Stomach smooth muscle (tissue), 2 donors: Measurements from ENCODE around the gene GORASP2.

Experiments
- H3K27ac ChIP-seq: one replicate; pipeline ENCODE4 v1.7.0; 2013; ENCODE audit warnings: mild to moderate bottlenecking, low read length, inconsistent platforms
- H3K27me3 ChIP-seq, 2 donors: one replicate each; pipeline ENCODE4 v1.7.0; 2013; ENCODE audit warnings: low read length in 2 of 2; ENCODE audit not compliant: insufficient read depth in 2 of 2, control insufficient read depth in 1 of 2
- H3K36me3 ChIP-seq, 2 donors: one replicate each; pipeline ENCODE4 v1.7.0; 2013; ENCODE audit warnings: low read length in 2 of 2; ENCODE audit not compliant: control insufficient read depth in 2 of 2, insufficient read depth in 2 of 2
- H3K4me1 ChIP-seq: one replicate; pipeline ENCODE4 v1.7.0; 2013; ENCODE audit warnings: low read length; ENCODE audit not compliant: control insufficient read depth, insufficient read depth
- H3K4me3 ChIP-seq, 2 donors: one replicate each; pipeline ENCODE4 v1.7.0; 2013; ENCODE audit warnings: low read length in 2 of 2
- H3K9ac ChIP-seq, 2 donors: one replicate each; pipeline ENCODE4 v1.7.0; 2013; ENCODE audit warnings: low read length in 2 of 2, mild to moderate bottlenecking in 1 of 2
- H3K9me3 ChIP-seq, 2 donors: one replicate each; pipeline ENCODE4 v1.7.0; 2013; ENCODE audit warnings: low read length in 2 of 2; ENCODE audit not compliant: control insufficient read depth in 2 of 2
- donor health status: healthy.
- donor health status: Pancreatic carcinoma.

GORASP2 gene

DNA sequence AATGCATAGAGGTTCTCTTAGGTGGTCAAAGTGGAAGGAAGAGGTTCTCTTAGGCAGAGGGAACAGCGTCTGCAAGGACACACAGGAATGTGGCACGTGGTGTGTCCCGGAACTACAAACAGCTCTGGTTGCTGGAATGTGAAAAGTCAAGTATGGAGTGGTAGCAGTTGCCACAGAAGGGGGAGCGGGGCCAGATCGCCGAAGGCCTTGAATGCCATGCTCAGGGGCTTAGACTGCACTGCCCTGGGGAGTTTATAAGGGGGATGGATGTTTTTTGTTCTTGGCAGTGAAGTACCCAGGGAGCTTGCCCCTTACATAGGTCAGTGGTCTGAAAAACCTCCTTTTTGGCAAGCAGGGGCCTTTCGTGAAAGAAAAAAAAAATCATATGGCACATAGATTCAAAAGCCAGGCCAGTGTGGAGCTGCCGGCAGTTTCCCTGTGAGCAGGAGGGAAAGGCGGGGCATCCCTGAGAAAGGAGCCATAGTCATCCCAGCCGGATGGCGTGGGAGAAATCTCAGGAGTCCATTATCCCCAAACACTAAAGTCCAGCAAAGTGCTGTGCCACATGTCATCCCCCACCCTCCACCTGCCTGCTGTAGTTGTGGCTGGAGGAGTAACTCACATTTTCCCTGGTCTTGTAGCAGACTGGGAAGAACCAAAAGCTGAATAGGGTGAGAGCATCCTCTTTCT is 45.4 kb downstream of the GORASP2 start:
- Histone ChIP-seq H3K9me3 (no peaks in the 10 kb centered on the region), H3K27me3 (no peaks in the 10 kb centered on the region), H3K9ac (peak overlapping the region in 1 of 2 donors; percentile 86), H3K36me3 (no peaks in the 10 kb centered on the region), H3K4me1 (peaks cover 20% of the 10 kb centered on the region), H3K27ac (peak overlapping the region; percentile 64), H3K4me3 (peak overlapping the region; percentile 81 to 83)

DNA sequence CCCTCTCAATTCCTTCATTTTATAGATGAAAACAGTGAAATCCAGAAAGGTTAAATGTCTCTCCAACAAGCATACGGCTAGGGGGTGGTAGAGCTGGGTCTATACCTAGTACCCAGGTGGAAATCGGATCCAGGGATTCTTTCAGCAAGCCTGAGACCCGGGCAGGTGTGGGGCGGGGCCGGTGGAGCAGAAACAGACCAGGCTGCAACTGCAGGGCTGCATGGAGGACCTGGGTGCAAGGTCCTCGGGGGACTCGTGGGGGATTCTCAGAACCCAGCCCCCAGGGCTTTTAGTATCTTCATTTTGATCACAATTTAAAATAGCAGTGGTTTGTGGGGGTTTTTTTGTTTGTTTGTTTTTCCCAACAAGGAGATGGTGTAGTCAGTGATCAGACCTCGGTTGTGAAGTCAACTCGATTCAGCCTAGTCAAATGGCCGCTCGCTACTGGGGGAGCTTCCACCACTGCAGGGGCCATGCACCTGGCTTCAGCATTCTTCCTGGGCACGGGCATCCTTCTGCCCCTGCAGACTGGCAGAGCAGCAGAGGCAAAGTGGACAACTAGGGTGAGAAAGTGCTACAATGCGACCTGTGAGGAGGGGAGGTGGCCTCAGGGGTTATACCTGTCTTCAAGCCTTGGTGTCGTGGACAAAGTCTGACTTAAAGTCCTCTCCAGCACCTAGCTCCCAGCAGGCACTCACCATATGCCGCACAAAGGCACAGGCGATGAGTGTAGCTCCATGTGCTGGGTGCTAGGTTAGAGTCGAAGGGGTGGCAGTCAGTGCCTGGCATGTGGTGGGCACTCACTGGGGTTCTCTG is 46.3 kb downstream of the GORASP2 start:
- Histone ChIP-seq H3K9me3 (no peaks in the 10 kb centered on the region), H3K9ac (no peak overlapping the region), H3K4me1 (peaks cover 20% of the 10 kb centered on the region), H3K36me3 (no peaks in the 10 kb centered on the region), H3K4me3 (no peak overlapping the region), H3K27ac (no peak overlapping the region), H3K27me3 (no peaks in the 10 kb centered on the region)

DNA sequence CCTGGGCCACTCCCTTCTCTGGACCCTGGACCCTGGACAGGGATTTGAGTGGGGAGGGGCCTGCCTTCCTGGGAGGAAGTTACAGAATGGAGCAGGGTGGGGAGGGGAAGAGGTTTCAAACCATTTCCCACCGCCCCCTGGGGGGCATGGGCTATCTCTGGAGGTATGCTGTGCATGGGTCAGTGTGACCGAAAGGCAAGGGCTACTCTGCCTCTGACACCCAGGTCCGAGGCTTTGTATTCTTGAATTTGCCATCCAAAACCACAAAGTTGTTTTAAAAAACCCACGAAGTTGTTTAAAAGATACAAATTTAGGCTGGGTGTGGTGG is 46.9 kb downstream of the GORASP2 start:
- Histone ChIP-seq H3K4me3 (no peak overlapping the region), H3K4me1 (peaks cover 20% of the 10 kb centered on the region), H3K36me3 (no peaks in the 10 kb centered on the region), H3K9me3 (no peaks in the 10 kb centered on the region), H3K27me3 (no peaks in the 10 kb centered on the region), H3K9ac (no peak overlapping the region), H3K27ac (no peak overlapping the region)

DNA sequence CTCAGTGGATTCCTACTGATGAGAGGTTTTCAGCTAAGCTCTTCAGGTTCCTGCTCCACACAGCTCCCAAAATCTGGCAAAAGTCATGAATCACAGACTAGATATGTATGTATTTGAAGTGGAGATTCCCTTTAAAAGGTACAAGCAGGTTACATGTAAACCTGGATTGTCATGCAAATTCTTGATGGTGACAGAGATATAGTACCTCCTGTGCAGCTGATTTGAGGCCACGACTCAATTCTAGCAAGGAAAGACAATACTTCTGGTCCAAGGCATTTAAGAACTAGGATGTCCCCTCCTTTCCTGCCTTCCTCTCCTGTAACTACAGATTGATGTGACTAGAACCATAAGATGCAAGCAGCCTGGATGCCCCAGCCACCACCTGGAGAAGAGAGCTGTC is 55.0 kb downstream of the GORASP2 start:
- no peak overlapping the region for H3K27ac ChIP-seq
- H3K36me3 ChIP-seq, result peaks cover 0 to 8% of the 10 kb centered on the region in 2 donors
- H3K4me1 ChIP-seq, result no peaks in the 10 kb centered on the region
- no peaks in the 10 kb centered on the region for H3K9me3 ChIP-seq
- no peak overlapping the region for H3K9ac ChIP-seq
- no peak overlapping the region for H3K4me3 ChIP-seq
- H3K27me3 ChIP-seq, result no peaks in the 10 kb centered on the region

DNA sequence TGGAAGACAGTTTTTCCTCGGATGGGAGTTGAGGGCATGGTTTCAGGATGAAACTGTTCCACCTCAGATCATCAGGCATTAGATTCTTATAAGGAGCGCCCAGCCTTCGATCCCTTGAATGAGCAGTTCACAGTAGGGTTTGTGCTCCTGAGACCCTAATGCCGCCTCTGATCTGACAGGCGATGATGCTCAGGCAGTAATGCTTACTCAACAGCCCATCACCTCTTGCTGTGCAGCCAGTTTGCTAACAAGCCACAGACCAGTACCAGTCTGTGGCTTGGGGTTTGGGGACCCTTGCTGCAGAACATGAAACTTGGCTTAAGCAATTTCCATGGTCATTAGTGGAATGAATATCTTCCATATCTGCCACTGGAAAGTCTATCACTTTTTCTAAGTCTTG is 56.4 kb downstream of the GORASP2 start:
- no peak overlapping the region for H3K27ac ChIP-seq
- no peaks in the 10 kb centered on the region for H3K4me1 ChIP-seq
- H3K9ac ChIP-seq, result no peak overlapping the region
- peaks cover 0 to 8% of the 10 kb centered on the region in 2 donors for H3K36me3 ChIP-seq
- H3K4me3 ChIP-seq, result no peak overlapping the region
- no peaks in the 10 kb centered on the region for H3K9me3 ChIP-seq
- H3K27me3 ChIP-seq, result no peaks in the 10 kb centered on the region

DNA sequence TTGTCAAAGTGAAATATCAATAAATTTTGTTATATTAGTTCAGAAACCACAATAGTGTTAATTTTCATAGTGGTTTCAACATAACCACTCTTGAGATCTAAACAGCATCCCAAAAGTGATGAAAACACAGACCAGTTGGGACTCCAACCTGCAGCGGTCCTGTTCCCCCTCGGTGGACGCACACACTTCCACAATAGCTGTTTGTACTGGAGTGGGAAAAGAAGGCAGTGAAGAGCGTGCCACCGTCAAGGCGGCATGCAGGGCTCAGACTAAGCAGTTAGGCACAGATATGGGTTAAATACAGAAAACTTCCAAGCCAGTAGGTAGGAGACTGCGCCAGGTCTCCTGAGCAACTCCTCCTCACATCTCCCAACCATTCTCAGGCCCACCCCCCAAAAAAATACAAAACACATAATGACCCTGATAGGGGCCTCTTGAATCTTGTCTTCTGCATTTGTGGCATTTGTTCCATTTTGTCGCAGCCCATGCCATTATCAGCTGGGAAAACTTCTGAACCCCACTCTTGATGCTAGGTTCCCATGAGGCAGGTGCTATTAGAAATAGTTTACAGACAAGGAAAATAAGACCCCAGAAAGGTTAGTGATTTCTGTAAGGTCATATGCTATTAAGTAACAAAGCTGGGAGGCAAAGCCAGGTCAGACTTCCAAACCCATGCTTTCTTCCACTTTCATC is 57.7 kb downstream of the GORASP2 start:
- H3K36me3 ChIP-seq, result peaks cover under 1 to 10% of the 10 kb centered on the region in 2 donors
- H3K9ac ChIP-seq, result no peak overlapping the region
- no peaks in the 10 kb centered on the region for H3K27me3 ChIP-seq
- no peaks in the 10 kb centered on the region for H3K9me3 ChIP-seq
- H3K4me3 ChIP-seq, result no peak overlapping the region
- no peak overlapping the region for H3K27ac ChIP-seq
- no peaks in the 10 kb centered on the region for H3K4me1 ChIP-seq

DNA sequence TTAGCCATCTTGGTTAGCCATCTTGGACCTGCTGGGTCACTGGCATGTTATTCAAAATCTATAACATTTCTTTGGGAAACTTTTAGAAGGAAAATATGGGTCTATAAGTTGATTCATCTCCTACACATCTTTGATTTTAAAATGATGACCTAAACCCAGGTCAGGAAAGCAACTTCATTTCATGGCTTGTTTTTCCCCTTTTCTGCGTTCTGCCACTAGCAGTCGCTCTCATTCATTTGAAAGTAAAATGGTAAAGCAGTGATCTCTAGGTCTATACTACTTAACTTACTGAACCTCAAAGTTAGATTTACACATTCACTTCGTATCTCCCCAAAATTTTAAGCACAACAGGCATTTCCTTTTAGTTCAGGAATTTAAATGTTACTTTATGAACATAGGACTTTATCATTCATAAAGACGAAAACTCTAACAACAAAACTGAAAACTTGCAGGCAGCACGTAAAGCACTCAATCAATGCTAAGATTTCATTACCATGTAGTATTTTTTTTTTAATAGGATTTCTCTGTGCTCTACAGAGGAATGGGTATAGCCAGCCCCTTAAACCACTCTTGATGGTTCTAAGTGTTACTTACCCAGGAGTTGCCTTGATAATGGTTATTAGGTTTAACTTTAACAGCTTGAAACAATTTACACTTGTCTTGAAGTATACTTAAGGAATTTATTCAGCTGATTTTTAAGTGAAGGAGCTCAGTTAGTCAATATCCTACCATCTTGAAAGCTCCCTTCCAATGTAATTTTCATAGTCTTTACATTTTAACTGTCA is 62.5 kb downstream of the GORASP2 start:
- Histone ChIP-seq H3K9ac (no peak overlapping the region), H3K9me3 (no peaks in the 10 kb centered on the region), H3K36me3 (peaks cover 5 to 24% of the 10 kb centered on the region in 2 donors), H3K27me3 (no peaks in the 10 kb centered on the region), H3K4me1 (no peaks in the 10 kb centered on the region), H3K27ac (no peak overlapping the region), H3K4me3 (no peak overlapping the region)

DNA sequence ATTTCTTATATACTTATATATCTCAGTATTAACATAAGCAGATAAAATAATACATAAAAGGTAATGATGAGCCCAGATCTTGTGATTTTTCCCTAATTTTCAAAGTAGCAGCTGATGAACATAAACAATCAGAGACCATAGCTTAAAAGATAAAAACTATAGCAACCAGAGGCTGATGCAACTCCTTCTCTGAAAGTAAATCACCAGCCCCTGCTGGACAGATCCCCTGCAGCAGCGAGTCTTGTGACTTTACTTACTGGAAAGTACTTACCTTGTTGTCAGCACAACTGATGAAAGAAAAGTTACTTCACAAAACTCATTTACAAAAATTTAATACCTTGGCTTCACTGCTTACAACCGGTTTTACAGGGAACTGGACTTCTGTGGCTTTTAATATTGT is 67.3 kb downstream of the GORASP2 start:
- no peaks in the 10 kb centered on the region for H3K27me3 ChIP-seq
- H3K36me3 ChIP-seq, result peaks cover 8 to 18% of the 10 kb centered on the region in 2 donors
- no peaks in the 10 kb centered on the region for H3K4me1 ChIP-seq
- H3K9me3 ChIP-seq, result no peaks in the 10 kb centered on the region
- H3K27ac ChIP-seq, result no peak overlapping the region
- no peak overlapping the region for H3K9ac ChIP-seq
- H3K4me3 ChIP-seq, result no peak overlapping the region

DNA sequence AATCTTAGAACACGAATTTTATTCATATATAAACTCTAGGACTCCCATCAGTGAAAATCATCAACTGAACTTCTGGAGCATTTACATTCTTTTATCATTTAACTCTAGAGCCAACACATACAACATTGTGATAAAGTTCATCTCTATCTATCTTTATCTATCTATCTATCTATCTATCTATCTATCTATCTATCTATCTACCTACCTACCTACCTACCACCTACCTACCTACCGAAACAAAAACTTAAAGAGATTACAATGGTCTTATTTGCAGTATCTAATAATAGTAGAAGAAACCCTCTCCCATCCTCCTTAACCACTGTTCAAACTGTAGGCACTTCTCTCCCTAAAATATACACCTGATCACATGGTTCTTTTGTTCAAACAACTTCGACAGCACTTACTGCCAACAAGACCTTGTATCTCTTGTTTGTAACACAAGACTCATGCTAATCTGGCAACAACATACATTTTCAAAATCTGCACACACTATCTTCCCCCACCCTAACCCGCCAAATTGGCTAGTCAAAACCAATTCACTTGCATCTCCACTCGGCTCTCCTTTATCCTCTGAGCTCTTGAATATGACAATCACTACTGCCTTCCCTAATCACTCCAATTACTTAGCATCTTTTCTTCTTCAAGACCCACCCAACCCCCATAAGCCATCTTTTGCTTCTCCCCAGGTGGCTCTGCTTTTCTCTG is 69.0 kb downstream of the GORASP2 start:
- H3K9me3 ChIP-seq, result no peaks in the 10 kb centered on the region
- no peak overlapping the region for H3K27ac ChIP-seq
- H3K4me1 ChIP-seq, result no peaks in the 10 kb centered on the region
- no peak overlapping the region for H3K9ac ChIP-seq
- H3K27me3 ChIP-seq, result no peaks in the 10 kb centered on the region
- no peak overlapping the region for H3K4me3 ChIP-seq
- H3K36me3 ChIP-seq, result peaks cover 8 to 9% of the 10 kb centered on the region in 2 donors

DNA sequence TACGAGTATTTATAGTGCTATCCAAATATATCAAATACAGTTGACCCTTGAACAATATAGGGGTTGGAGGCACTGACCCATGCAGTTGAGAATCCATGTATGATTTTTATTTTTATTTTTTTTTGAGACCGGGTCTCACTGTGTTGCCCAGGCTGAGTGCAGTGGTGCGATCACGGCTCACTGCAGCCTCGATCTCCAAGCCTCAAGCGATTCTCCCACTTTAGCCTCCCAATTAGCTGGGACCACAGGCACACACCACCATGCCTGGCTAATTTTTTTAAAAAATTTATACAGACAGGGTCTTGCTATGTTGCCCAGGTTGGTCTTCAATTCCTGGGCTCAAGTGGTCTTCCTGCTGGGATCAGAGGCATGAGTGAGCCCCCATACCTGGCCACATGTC is 70.6 kb downstream of the GORASP2 start:
- no peaks in the 10 kb centered on the region for H3K4me1 ChIP-seq
- H3K4me3 ChIP-seq, result no peak overlapping the region
- H3K27ac ChIP-seq, result no peak overlapping the region
- H3K36me3 ChIP-seq, result peaks cover 9 to 13% of the 10 kb centered on the region in 2 donors
- H3K9me3 ChIP-seq, result no peaks in the 10 kb centered on the region
- H3K9ac ChIP-seq, result no peak overlapping the region
- H3K27me3 ChIP-seq, result no peaks in the 10 kb centered on the region
